SK-N-SH (cell line): ENCODE measurements around the gene CSTB.

Experiments
- CTCF ChIP-seq: fragments of 200-600 bp; sonication (generic); IDR thresholded peaks from 2 replicates; pipeline ENCODE4 v1.6.1; 2017; ENCODE audit warnings: antibody characterized with exemption, mild to moderate bottlenecking, moderate library complexity
- ELF1 ChIP-seq: IDR thresholded peaks from 2 replicates; pipeline ENCODE4 v1.4.0; 2012
- FOSL2 ChIP-seq: IDR thresholded peaks from 2 replicates; pipeline ENCODE4 v1.4.0; 2012; ENCODE audit warnings: low read depth, mild to moderate bottlenecking, moderate library complexity, borderline replicate concordance
- NRF1 ChIP-seq: IDR thresholded peaks from 2 replicates; pipeline ENCODE4 v1.6.1; 2012; ENCODE audit warnings: low read depth, mild to moderate bottlenecking, low read length
- POLR2AphosphoS5 ChIP-seq: IDR thresholded peaks from 2 replicates; pipeline ENCODE4 v1.6.1; 2012; ENCODE audit warnings: low read depth, low read length

- no peak for TF ChIP-seq CTCF
- no peak for TF ChIP-seq POLR2AphosphoS5
- no peak for TF ChIP-seq ELF1
- no peak for TF ChIP-seq NRF1
- TF ChIP-seq FOSL2: no peak
Observed at GRCh38 chr21:43772425-43772821, 3.7 kb downstream of the CSTB start.
